Fibroblast of lung (primary cell): ENCODE measurements around the gene TMEM69. TPM values are rescaled to one million over a fixed set of nuclear protein-coding genes. Genes with fewer than 3 reads are reported as not detected.

Experiments used
- DNase-seq, 2 donors: peaks; one replicate each; pipeline versions ENCODE4 v3.0.0 to v3.0.0-alpha.2; 2010; ENCODE audit warnings: low read depth in 2 of 2
- H2AFZ ChIP-seq: 2 replicates; pipeline ENCODE4 v1.5.1; 2012; ENCODE audit warnings: low read length, control low read depth, inconsistent platforms
- H3K27ac ChIP-seq: 2 replicates; pipeline ENCODE4 v1.5.1; 2011; ENCODE audit warnings: low read length, control low read depth; ENCODE audit not compliant: insufficient read depth
- H3K27me3 ChIP-seq: 2 replicates; pipeline ENCODE4 v1.5.1; 2011; ENCODE audit warnings: mild to moderate bottlenecking, low read length; ENCODE audit not compliant: control insufficient read depth, insufficient read depth
- H3K36me3 ChIP-seq: 2 replicates; pipeline ENCODE4 v1.5.1; 2011; ENCODE audit warnings: low read length; ENCODE audit not compliant: control insufficient read depth, insufficient read depth
- H3K4me1 ChIP-seq: 2 replicates; pipeline ENCODE4 v1.5.1; 2011; ENCODE audit warnings: low read length; ENCODE audit not compliant: control insufficient read depth, insufficient read depth; ENCODE audit errors: extremely low read depth
- H3K4me2 ChIP-seq: 2 replicates; pipeline ENCODE4 v1.5.1; 2011; ENCODE audit warnings: low read length, control low read depth; ENCODE audit not compliant: insufficient read depth; ENCODE audit errors: extremely low read depth
- H3K4me3 ChIP-seq, 4 experiments: fragments of 200-600 bp in 1 of 4; sonication (generic) in 1 of 4; replicated peaks in 1 of 4; 2 replicates each; pipeline ENCODE4 v1.5.1; 2011 to 2016; ENCODE audit warnings: low read length in 4 of 4, low read depth in 3 of 4, mild to moderate bottlenecking in 3 of 4, control low read depth in 2 of 4, inconsistent platforms in 1 of 4, mixed read lengths in 1 of 4; ENCODE audit not compliant: insufficient read depth in 1 of 4; ENCODE audit errors: control extremely low read depth in 1 of 4
- H3K79me2 ChIP-seq: 2 replicates; pipeline ENCODE4 v1.5.1; 2012; ENCODE audit warnings: mild to moderate bottlenecking, low read length, inconsistent platforms; ENCODE audit not compliant: control insufficient read depth, insufficient read depth
- H3K9ac ChIP-seq: 2 replicates; pipeline ENCODE4 v1.5.1; 2011; ENCODE audit warnings: mild to moderate bottlenecking, low read length, control low read depth; ENCODE audit not compliant: insufficient read depth
- H3K9me3 ChIP-seq: 2 replicates; pipeline ENCODE4 v1.5.1; 2012; ENCODE audit warnings: low read depth, low read length; ENCODE audit not compliant: control insufficient read depth, insufficient read depth
- H4K20me1 ChIP-seq: 2 replicates; pipeline ENCODE4 v1.5.1; 2011; ENCODE audit warnings: low read length; ENCODE audit not compliant: control insufficient read depth, insufficient read depth; ENCODE audit errors: extremely low read depth
- CTCF ChIP-seq, 2 donors: IDR thresholded peaks in 1 of 2; conservative IDR thresholded peaks in 1 of 2; 1 replicate in 1 of 2; 2 replicates in 1 of 2; pipeline ENCODE4 v1.5.1; 2011 to 2012; ENCODE audit warnings: low read length in 2 of 2, control low read depth in 1 of 2, inconsistent platforms in 1 of 2, low read depth in 1 of 2, mild to moderate bottlenecking in 1 of 2
- EZH2 ChIP-seq: IDR thresholded peaks from 2 replicates; pipeline ENCODE4 v1.5.1; 2012; ENCODE audit warnings: low read length, control low read depth, mild to moderate bottlenecking; ENCODE audit errors: missing control alignments
- polyA plus RNA-seq, 2 donors: library from polyadenylated mRNA; depleted of rRNA in 1 of 2; stranded (reverse) in 1 of 2; unstranded in 1 of 2; fragments of >200 nt; gene quantifications; 2 replicates each; pipeline ENCODE4 v1.2.1, GENCODE V29; 2011 to 2012; ENCODE audit warnings: missing spikeins in 1 of 2
- total RNA-seq: library from RNA; depleted of rRNA; stranded (reverse); fragments of >200 nt; gene quantifications from 2 replicates; pipeline ENCODE4 v1.2.1, GENCODE V29; 2014

The TMEM69 gene
- total and polyA plus RNA-seq, 2 donors (not counting 1 experiment from before 2014, with no cell fraction given) = 10.2 to 54.3 TPM

GRCh38 chr1:45678489-45678888 lies 9.5 kb upstream of the TMEM69 start:
- no peak overlapping the region for H3K27ac ChIP-seq
- H4K20me1 ChIP-seq = peaks cover 6% of the 10 kb centered on the region
- H3K27me3 ChIP-seq = no peaks in the 10 kb centered on the region
- H3K79me2 ChIP-seq = peaks cover 93% of the 10 kb centered on the region
- no peak for DNase-seq
- no peak overlapping the region for H3K4me3 ChIP-seq
- no peak overlapping the region for H3K4me2 ChIP-seq
- H2AFZ ChIP-seq = no peak overlapping the region
- TF ChIP-seq CTCF (conservative IDR thresholded peaks at IDR 0.05 in 1 of 2, IDR thresholded peaks at IDR 0.05 in 1 of 2; ENCODE audit: low read depth in 1 of 2, low read length in 2 of 2) = no peak
- TF ChIP-seq EZH2 = no peak
- peaks cover 1% of the 10 kb centered on the region for H3K36me3 ChIP-seq
- no peaks in the 10 kb centered on the region for H3K9me3 ChIP-seq
- H3K4me1 ChIP-seq = peaks cover 6% of the 10 kb centered on the region
- no peak overlapping the region for H3K9ac ChIP-seq

GRCh38 chr1:45679123-45679522 lies 8.9 kb upstream of the TMEM69 start:
- H3K79me2 ChIP-seq = peaks cover 93% of the 10 kb centered on the region
- no peak overlapping the region for H3K27ac ChIP-seq
- DNase-seq = peak in 1 of 2 donors; percentile 34
- H3K36me3 ChIP-seq = peaks cover 1% of the 10 kb centered on the region
- H4K20me1 ChIP-seq = peaks cover 6% of the 10 kb centered on the region
- H3K27me3 ChIP-seq = no peaks in the 10 kb centered on the region
- H3K4me1 ChIP-seq = peaks cover 6% of the 10 kb centered on the region
- no peaks in the 10 kb centered on the region for H3K9me3 ChIP-seq
- H2AFZ ChIP-seq = no peak overlapping the region
- no peak overlapping the region for H3K4me3 ChIP-seq
- no peak overlapping the region for H3K9ac ChIP-seq
- H3K4me2 ChIP-seq = peak overlapping the region; percentile 54
- TF ChIP-seq CTCF (conservative IDR thresholded peaks at IDR 0.05 in 1 of 2, IDR thresholded peaks at IDR 0.05 in 1 of 2; ENCODE audit: low read depth in 1 of 2, low read length in 2 of 2) = no peak
- TF ChIP-seq EZH2 = no peak

- Histone ChIP-seq H3K4me2 (peak overlapping the region; percentile 4), H2AFZ (no peak overlapping the region), H3K79me2 (peaks cover 84% of the 10 kb centered on the region), H3K4me1 (peaks cover 9% of the 10 kb centered on the region), H3K4me3 (no peak overlapping the region), H3K27ac (no peak overlapping the region), H4K20me1 (peaks cover 6% of the 10 kb centered on the region), H3K9me3 (no peaks in the 10 kb centered on the region), H3K9ac (no peak overlapping the region), H3K36me3 (no peaks in the 10 kb centered on the region), H3K27me3 (no peaks in the 10 kb centered on the region)
- DNase-seq = no peak
- TF ChIP-seq EZH2 (no peak), CTCF (conservative IDR thresholded peaks at IDR 0.05 in 1 of 2, IDR thresholded peaks at IDR 0.05 in 1 of 2; ENCODE audit: low read depth in 1 of 2, low read length in 2 of 2) (no peak)
These were observed 5.0 kb upstream of the TMEM69 start for GRCh38 chr1:45682942-45683341.
